DOHH2 (cell line): Measurements from ENCODE around the gene SLC35D1.

ENCODE experiments used
- H3F3A ChIP-seq: fragments of 200-600 bp; sonication (generic), shearing (Covaris generic); 2 replicates; pipeline ENCODE4 v1.6.0; 2016; ENCODE audit warnings: antibody characterized with exemption, mild to moderate bottlenecking; ENCODE audit not compliant: control insufficient read depth, insufficient read depth
- H3K27ac ChIP-seq: fragments of 200-600 bp; sonication (generic); 2 replicates; pipeline ENCODE4 v1.5.1; 2014; ENCODE audit warnings: low read depth, mild to moderate bottlenecking, low read length, moderate library complexity
- H3K27me3 ChIP-seq: fragments of 200-600 bp; sonication (generic); 2 replicates; pipeline ENCODE4 v1.6.1; 2014; ENCODE audit warnings: mild to moderate bottlenecking, low read length, mixed read lengths; ENCODE audit not compliant: control insufficient read depth
- H3K36me3 ChIP-seq: fragments of 200-600 bp; sonication (generic); 2 replicates; pipeline ENCODE4 v1.6.1; 2014; ENCODE audit warnings: mild to moderate bottlenecking, low read length, moderate library complexity, mixed read lengths; ENCODE audit not compliant: control insufficient read depth
- H3K4me1 ChIP-seq: fragments of 200-600 bp; sonication (generic); 2 replicates; pipeline ENCODE4 v1.6.1; 2014; ENCODE audit warnings: mild to moderate bottlenecking, low read length, mixed read lengths; ENCODE audit not compliant: control insufficient read depth
- H3K4me2 ChIP-seq: fragments of 200-600 bp; sonication (generic); 2 replicates; pipeline ENCODE4 v1.6.0; 2014; ENCODE audit warnings: mild to moderate bottlenecking, low read length, moderate library complexity
- H3K4me3 ChIP-seq: fragments of 200-600 bp; sonication (generic); 2 replicates; pipeline ENCODE4 v1.5.1; 2014; ENCODE audit warnings: mild to moderate bottlenecking, low read length, mixed read lengths
- H3K79me2 ChIP-seq: fragments of 200-600 bp; sonication (generic); 2 replicates; pipeline ENCODE4 v1.6.1; 2014; ENCODE audit warnings: mild to moderate bottlenecking, low read length, mixed read lengths; ENCODE audit not compliant: control insufficient read depth
- H3K9me2 ChIP-seq: fragments of 200-600 bp; sonication (generic); replicated peaks from 2 replicates; pipeline ENCODE4 v1.6.1; 2014; ENCODE audit warnings: mild to moderate bottlenecking, low read length, mixed read lengths; ENCODE audit not compliant: control insufficient read depth
- H3K9me3 ChIP-seq: fragments of 200-600 bp; sonication (generic); 2 replicates; pipeline ENCODE4 v1.6.1; 2014; ENCODE audit warnings: antibody characterized with exemption, low read length, mixed read lengths; ENCODE audit not compliant: control insufficient read depth, insufficient read depth
- H4K20me1 ChIP-seq: fragments of 200-600 bp; sonication (generic); 2 replicates; pipeline ENCODE4 v1.6.0; 2014; ENCODE audit warnings: low read depth, mild to moderate bottlenecking, antibody characterized with exemption, low read length, moderate library complexity; ENCODE audit not compliant: control insufficient read depth, insufficient read depth
- CTCF ChIP-seq: fragments of 200-600 bp; sonication (generic); IDR thresholded peaks from one replicate; pipeline ENCODE4 v1.5.1; 2014; ENCODE audit warnings: antibody characterized with exemption, mild to moderate bottlenecking, low read depth, low read length; ENCODE audit not compliant: poor library complexity, severe bottlenecking
- EZH2phosphoT487 ChIP-seq: fragments of 200-600 bp; sonication (generic); IDR thresholded peaks from 2 replicates; pipeline ENCODE4 v1.6.1; 2017; ENCODE audit warnings: borderline replicate concordance, mild to moderate bottlenecking, antibody characterized with exemption, low read length, moderate library complexity, mixed read lengths

The SLC35D1 gene

DNA sequence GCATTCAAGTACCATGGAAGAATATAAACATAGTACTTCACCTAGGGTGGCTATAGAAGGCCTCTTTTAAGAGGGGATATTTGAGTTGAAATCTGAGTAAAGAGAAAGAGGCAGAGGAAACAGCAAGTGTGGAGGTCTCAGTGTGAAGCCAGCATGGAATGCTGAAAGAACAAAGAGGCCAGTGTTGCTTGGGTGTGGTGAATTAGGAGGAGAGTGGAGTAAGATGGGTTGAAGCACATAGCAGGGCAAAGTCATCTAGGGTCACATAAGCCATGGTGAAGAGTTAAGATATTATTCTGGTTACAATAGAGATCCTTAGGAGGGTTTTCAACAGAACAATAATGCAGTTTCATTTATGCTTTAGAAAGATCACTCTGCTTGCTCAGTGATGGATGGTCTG lies 43.4 kb upstream of the SLC35D1 start:
- Histone ChIP-seq H3F3A (no peaks in the 10 kb centered on the region), H3K79me2 (peaks cover 20% of the 10 kb centered on the region), H3K9me2 (no peaks in the 10 kb centered on the region), H3K36me3 (no peaks in the 10 kb centered on the region), H3K27me3 (no peaks in the 10 kb centered on the region), H3K9me3 (no peaks in the 10 kb centered on the region), H3K4me2 (no peak overlapping the region), H4K20me1 (no peaks in the 10 kb centered on the region), H3K4me1 (peaks cover 35% of the 10 kb centered on the region), H3K4me3 (no peak overlapping the region), H3K27ac (no peak overlapping the region)
- no peak for TF ChIP-seq EZH2phosphoT487
- no peak for TF ChIP-seq CTCF

DNA sequence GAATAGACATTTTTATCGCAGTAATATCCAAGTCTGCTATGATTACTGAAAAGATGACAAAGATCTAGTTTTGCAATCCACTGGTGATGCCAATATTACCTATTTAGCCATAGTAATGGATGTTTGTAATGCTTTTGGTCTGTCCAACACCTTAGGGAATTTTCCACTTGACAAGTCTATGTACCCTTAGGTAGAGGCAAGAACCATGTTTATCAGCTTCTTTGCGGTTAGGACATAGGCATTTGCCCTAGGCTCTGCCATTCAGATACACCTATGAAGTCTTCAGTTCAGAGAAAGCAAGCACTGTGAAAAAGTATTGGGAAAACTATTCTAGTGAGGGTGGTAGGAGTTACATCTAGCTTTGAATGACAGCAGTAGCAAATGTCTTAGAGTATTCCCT lies 40.2 kb upstream of the SLC35D1 start:
- Histone ChIP-seq H3K27me3 (no peaks in the 10 kb centered on the region), H3K4me3 (no peak overlapping the region), H3K27ac (no peak overlapping the region), H3K9me3 (no peaks in the 10 kb centered on the region), H3K9me2 (no peaks in the 10 kb centered on the region), H4K20me1 (no peaks in the 10 kb centered on the region), H3K36me3 (no peaks in the 10 kb centered on the region), H3K79me2 (no peaks in the 10 kb centered on the region), H3F3A (no peaks in the 10 kb centered on the region), H3K4me1 (peaks cover 4% of the 10 kb centered on the region), H3K4me2 (no peak overlapping the region)
- TF ChIP-seq CTCF: no peak
- no peak for TF ChIP-seq EZH2phosphoT487

GRCh38 chr1:67089685-67090208 lies 35.8 kb upstream of the SLC35D1 start:
- TF ChIP-seq CTCF: no peak
- TF ChIP-seq EZH2phosphoT487: no peak
- no peaks in the 10 kb centered on the region for H4K20me1 ChIP-seq
- H3K4me2 ChIP-seq: no peak overlapping the region
- H3K4me3 ChIP-seq: no peak overlapping the region
- no peaks in the 10 kb centered on the region for H3F3A ChIP-seq
- no peak overlapping the region for H3K27ac ChIP-seq
- no peaks in the 10 kb centered on the region for H3K36me3 ChIP-seq
- no peaks in the 10 kb centered on the region for H3K27me3 ChIP-seq
- no peaks in the 10 kb centered on the region for H3K79me2 ChIP-seq
- no peaks in the 10 kb centered on the region; the same call in 1 of the 2 replicates for H3K9me3 ChIP-seq
- no peaks in the 10 kb centered on the region for H3K9me2 ChIP-seq
- H3K4me1 ChIP-seq: no peaks in the 10 kb centered on the region

DNA sequence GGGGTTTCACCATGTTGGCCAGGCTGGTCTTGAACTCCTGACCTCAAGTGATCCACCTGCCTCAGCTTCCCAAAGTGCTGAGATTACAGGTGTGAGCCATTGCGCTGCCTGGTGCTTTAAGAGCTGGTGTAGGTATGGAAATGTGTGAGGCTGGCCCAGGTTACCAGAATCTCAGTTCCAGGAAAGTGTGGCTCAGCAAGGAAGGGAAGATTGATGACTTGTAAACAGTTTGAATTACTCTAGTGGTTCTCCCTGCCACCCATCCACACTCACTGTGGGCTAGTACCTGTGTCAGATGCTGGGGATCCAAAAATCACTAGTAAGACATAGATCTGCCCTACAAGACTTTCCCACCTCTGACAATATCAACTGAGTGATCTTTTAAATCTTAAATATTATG lies 34.5 kb upstream of the SLC35D1 start:
- Histone ChIP-seq H3K27ac (no peak overlapping the region), H3K9me3 (no peaks in the 10 kb centered on the region; the same call in 1 of the 2 replicates), H4K20me1 (no peaks in the 10 kb centered on the region), H3K79me2 (no peaks in the 10 kb centered on the region), H3K4me3 (no peak overlapping the region), H3K9me2 (no peaks in the 10 kb centered on the region), H3F3A (no peaks in the 10 kb centered on the region), H3K4me1 (no peaks in the 10 kb centered on the region), H3K36me3 (no peaks in the 10 kb centered on the region), H3K4me2 (no peak overlapping the region), H3K27me3 (no peaks in the 10 kb centered on the region)
- TF ChIP-seq CTCF: no peak
